ENCODE results near the gene FAM13A. TPM values are rescaled to one million over a fixed set of nuclear protein-coding genes. Genes with fewer than 3 reads are reported as not detected.

FAM13A gene
- total RNA-seq, 1 donor from 2014 or later, result 32.2 TPM

DNA sequence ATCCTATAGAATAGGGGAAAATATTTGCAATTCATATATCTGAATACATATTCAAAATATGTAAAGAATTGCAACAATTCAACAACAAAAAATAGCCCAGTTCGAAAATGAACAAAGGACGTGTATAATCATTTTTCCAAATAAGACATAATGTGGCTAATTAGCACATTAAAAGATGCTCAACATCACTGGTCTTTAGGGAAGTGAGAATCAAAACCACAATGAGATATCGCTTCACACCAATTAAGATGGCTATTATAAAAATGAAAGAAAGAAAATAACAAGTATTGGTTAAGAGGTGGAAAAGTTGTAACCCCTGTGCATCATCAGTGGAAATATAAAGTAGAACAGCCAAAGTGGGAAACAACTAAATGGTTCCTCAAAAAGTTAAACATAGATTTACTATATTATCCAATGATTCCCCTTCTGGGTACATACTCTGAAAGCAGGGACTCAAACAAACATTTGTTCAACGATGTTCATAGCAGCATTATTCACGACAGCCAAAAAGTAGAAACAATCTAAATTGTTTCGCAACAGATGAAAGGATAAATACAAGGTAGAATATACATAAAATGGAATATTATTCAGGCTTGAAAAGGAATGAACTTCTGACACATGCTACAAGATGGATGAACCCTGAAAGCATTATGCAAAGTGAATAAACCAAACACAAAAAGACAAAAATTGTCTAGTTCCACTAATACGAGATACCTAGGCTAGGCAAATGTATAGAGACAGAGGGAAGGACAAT is 12.7 kb downstream of the FAM13A start:
- Histone ChIP-seq H3K4me3 (no peak overlapping the region), H3K27me3 (no peaks in the 10 kb centered on the region), H3K27ac (no peak overlapping the region), H3K9me3 (no peaks in the 10 kb centered on the region), H3K36me3 (no peaks in the 10 kb centered on the region), H3K4me1 (no peaks in the 10 kb centered on the region)
- TF ChIP-seq, protein P1, sequence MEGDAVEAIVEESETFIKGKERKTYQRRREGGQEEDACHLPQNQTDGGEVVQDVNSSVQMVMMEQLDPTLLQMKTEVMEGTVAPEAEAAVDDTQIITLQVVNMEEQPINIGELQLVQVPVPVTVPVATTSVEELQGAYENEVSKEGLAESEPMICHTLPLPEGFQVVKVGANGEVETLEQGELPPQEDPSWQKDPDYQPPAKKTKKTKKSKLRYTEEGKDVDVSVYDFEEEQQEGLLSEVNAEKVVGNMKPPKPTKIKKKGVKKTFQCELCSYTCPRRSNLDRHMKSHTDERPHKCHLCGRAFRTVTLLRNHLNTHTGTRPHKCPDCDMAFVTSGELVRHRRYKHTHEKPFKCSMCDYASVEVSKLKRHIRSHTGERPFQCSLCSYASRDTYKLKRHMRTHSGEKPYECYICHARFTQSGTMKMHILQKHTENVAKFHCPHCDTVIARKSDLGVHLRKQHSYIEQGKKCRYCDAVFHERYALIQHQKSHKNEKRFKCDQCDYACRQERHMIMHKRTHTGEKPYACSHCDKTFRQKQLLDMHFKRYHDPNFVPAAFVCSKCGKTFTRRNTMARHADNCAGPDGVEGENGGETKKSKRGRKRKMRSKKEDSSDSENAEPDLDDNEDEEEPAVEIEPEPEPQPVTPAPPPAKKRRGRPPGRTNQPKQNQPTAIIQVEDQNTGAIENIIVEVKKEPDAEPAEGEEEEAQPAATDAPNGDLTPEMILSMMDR (IDR thresholded peaks at IDR 0.05), result no peak
- TF ChIP-seq POLR2AphosphoS5 (IDR thresholded peaks at IDR 0.05; ENCODE audit: insufficient read depth in 1 of 2, low read depth in 1 of 2) (no peak), POLR2A (IDR thresholded peaks at IDR 0.05) (no peak)
- intact Hi-C loops (cut with DNase I), result no loop called here
- DNase-seq (ENCODE audit: extremely low spot score in 2 of 2), result no peak

DNA sequence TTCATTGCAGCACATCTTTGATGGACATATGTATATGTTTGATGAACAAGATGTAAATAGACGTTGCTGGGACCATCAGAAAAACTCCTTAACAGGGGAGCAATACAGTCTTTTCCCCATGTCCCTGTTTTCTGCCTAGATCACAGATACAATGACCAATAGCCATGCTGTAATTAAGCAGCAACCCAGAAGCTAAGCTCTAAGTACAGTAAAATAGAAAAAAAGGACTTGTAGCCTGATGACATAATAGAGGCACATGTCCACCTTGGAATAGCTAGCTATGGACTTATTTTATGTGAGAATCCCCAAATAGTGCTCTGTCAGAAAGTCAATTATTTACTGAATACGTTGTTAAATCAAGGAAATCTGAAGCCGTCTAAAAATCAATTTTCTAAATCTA is 14.9 kb downstream of the FAM13A start:
- no peak for DNase-seq (ENCODE audit: extremely low spot score in 2 of 2)
- Histone ChIP-seq H3K9me3 (no peaks in the 10 kb centered on the region), H3K4me1 (no peaks in the 10 kb centered on the region), H3K27ac (no peak overlapping the region), H3K27me3 (no peaks in the 10 kb centered on the region), H3K4me3 (no peak overlapping the region), H3K36me3 (no peaks in the 10 kb centered on the region)
- intact Hi-C loops (cut with DNase I), result no loop called here
- TF ChIP-seq, protein P1 (IDR thresholded peaks at IDR 0.05), result no peak
- TF ChIP-seq POLR2AphosphoS5 (IDR thresholded peaks at IDR 0.05; ENCODE audit: insufficient read depth in 1 of 2, low read depth in 1 of 2), result no peak
- no peak for TF ChIP-seq POLR2A (IDR thresholded peaks at IDR 0.05)

DNA sequence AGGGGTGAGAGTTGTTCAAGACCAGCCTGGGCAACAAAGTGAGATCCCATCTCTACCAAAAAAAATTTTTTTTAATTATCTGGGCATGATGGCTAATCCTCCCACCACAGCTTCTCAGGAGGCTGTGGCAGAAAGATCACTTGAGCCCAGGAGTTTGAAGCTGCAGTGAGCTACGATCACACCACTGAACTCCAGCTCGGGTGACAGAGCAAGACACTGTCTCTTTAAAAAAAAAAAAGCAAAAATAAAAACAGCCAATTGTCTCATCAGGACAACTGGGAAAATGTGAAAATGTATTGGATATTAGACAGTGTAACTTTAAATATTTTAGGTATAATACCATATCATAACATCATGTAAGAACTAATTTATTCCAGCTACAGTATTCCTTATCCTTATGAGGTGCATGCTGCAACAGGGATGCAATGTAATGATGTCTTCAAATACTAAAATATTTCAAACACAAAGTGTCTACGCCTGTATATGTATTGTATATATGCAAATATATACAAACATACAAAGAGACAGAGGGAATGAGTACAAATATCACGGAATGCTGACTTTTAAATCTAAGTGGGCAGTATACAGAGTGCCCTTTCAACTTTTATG is 17.2 kb downstream of the FAM13A start:
- Histone ChIP-seq H3K36me3 (peaks cover 0 to 5% of the 10 kb centered on the region in 2 donors), H3K4me1 (no peaks in the 10 kb centered on the region), H3K4me3 (no peak overlapping the region), H3K9me3 (peaks cover 9% of the 10 kb centered on the region), H3K27me3 (no peaks in the 10 kb centered on the region), H3K27ac (no peak overlapping the region)
- DNase-seq (ENCODE audit: extremely low spot score in 2 of 2), result no peak
- TF ChIP-seq, protein P1 (IDR thresholded peaks at IDR 0.05), result no peak
- TF ChIP-seq POLR2A (IDR thresholded peaks at IDR 0.05) (no peak), POLR2AphosphoS5 (IDR thresholded peaks at IDR 0.05; ENCODE audit: insufficient read depth in 1 of 2, low read depth in 1 of 2) (no peak)
- intact Hi-C loops (cut with DNase I), result no loop called here

DNA sequence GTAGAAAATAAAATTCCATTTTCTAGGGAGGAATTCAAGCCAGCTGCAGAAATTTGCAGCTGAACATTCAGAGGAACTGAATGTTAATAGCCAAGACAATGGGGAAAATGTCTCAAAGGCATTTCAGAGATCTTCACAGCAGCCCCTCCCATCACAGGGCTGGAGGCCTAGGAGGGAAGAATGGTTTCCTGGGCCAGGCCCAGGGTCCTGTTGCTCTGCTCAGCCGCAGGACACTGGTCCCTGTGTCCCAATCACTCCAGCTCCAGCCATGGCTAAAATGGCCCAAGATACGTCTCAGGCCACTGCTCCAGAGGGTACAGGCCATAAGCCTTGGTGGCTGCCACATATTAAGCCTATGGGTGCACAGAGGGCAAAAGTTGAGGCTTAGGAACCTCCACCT is 20.4 kb downstream of the FAM13A start:
- Histone ChIP-seq H3K27ac (no peak overlapping the region), H3K9me3 (peaks cover 9% of the 10 kb centered on the region), H3K27me3 (no peaks in the 10 kb centered on the region), H3K36me3 (peaks cover 0 to 5% of the 10 kb centered on the region in 2 donors), H3K4me1 (no peaks in the 10 kb centered on the region), H3K4me3 (no peak overlapping the region)
- no peak for TF ChIP-seq POLR2A (IDR thresholded peaks at IDR 0.05)
- TF ChIP-seq POLR2AphosphoS5 (IDR thresholded peaks at IDR 0.05; ENCODE audit: insufficient read depth in 1 of 2, low read depth in 1 of 2), result no peak
- TF ChIP-seq, protein P1 (IDR thresholded peaks at IDR 0.05), result no peak
- intact Hi-C loops (cut with DNase I), result no loop called here
- no peak for DNase-seq (ENCODE audit: extremely low spot score in 2 of 2)

DNA sequence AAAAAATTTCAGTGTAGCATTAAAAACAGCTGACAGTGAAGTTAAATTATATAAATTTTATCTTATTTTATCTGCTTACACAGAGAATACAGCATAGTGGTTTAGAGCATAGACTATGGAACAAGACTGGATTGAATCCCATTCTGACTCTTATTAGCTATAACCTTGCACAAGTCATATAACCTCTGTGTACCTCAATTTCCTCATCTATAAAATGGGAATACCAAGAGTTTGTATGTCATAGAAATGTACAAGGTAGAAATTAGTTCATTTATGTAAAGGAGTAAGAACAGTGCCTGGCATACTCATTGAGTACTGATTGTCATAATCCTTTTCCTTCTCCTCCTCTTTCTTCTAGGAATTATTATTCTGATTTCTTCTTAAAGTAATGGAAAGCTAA is 25.7 kb downstream of the FAM13A start:
- H3K36me3 ChIP-seq, result peaks cover 0 to 4% of the 10 kb centered on the region in 2 donors
- H3K4me1 ChIP-seq, result no peaks in the 10 kb centered on the region
- intact Hi-C loops (cut with DNase I), result no loop called here
- TF ChIP-seq, protein P1 (IDR thresholded peaks at IDR 0.05), result no peak
- no peak for TF ChIP-seq POLR2AphosphoS5 (IDR thresholded peaks at IDR 0.05; ENCODE audit: insufficient read depth in 1 of 2, low read depth in 1 of 2)
- no peak overlapping the region for H3K4me3 ChIP-seq
- no peaks in the 10 kb centered on the region for H3K27me3 ChIP-seq
- no peak for DNase-seq (ENCODE audit: extremely low spot score in 2 of 2)
- no peak overlapping the region for H3K27ac ChIP-seq
- H3K9me3 ChIP-seq, result peaks cover 3% of the 10 kb centered on the region

All from vagina (tissue), 2 donors.